CD8-positive, alpha-beta memory T cell (primary cell): ENCODE results near the gene SETDB2. TPM values are rescaled to one million over a fixed set of nuclear protein-coding genes. Genes with fewer than 3 reads are reported as not detected.

Source experiments
- CTCF ChIA-PET: fragments of 350-600 bp; sonication (Branson Sonifier 250); formaldehyde crosslinking; loops from one replicate; lab custom pipeline; 2021; ENCODE audit warnings: antibody characterized with exemption; lab: Charles Lee
- POLR2A ChIA-PET: fragments of 350-600 bp; sonication (Branson Sonifier 250); formaldehyde crosslinking; loops from one replicate; lab custom pipeline; 2021; ENCODE audit warnings: antibody characterized with exemption; lab: Charles Lee
- DNase-seq, 5 donors: peaks; one replicate each; pipeline versions ENCODE4 v3.0.0 to v3.0.0-alpha.2; 2020 to 2022; ENCODE audit warnings: mixed read lengths in 1 of 5
- H3K27ac ChIP-seq: one replicate; pipeline ENCODE4 v1.7.0; 2013; ENCODE audit warnings: low read depth, mild to moderate bottlenecking, low read length, moderate library complexity
- H3K27me3 ChIP-seq: 2 replicates; pipeline ENCODE4 v1.7.0; 2013; ENCODE audit warnings: low read length, mild to moderate bottlenecking; ENCODE audit not compliant: insufficient read depth, poor library complexity, severe bottlenecking
- H3K36me3 ChIP-seq: 2 replicates; pipeline ENCODE4 v1.7.0; 2013; ENCODE audit warnings: mild to moderate bottlenecking, low read length, moderate library complexity; ENCODE audit not compliant: insufficient read depth
- H3K4me1 ChIP-seq: 2 replicates; pipeline ENCODE4 v1.7.0; 2013; ENCODE audit warnings: mild to moderate bottlenecking, low read length, moderate library complexity; ENCODE audit not compliant: insufficient read depth
- H3K4me3 ChIP-seq: 2 replicates; pipeline ENCODE4 v1.7.0; 2013; ENCODE audit warnings: mild to moderate bottlenecking, low read length
- H3K9me3 ChIP-seq: 2 replicates; pipeline ENCODE4 v1.7.0; 2013; ENCODE audit warnings: mild to moderate bottlenecking, low read length
- H3K27ac Mint-ChIP-seq, 8 donors: one replicate each; pipeline ENCODE4 v1.8.0; 2020 to 2021; ENCODE audit warnings: mixed read lengths in 8 of 8, mild to moderate bottlenecking in 6 of 8, inconsistent platforms in 3 of 8, moderate library complexity in 3 of 8
- H3K27me3 Mint-ChIP-seq, 2 donors: one replicate each; pipeline ENCODE4 v1.8.0; 2020 to 2021; ENCODE audit warnings: mixed read lengths in 2 of 2, mild to moderate bottlenecking in 1 of 2, moderate library complexity in 1 of 2
- H3K36me3 Mint-ChIP-seq, 3 donors: one replicate each; pipeline ENCODE4 v1.8.0; 2020 to 2021; ENCODE audit warnings: mixed read lengths in 3 of 3, inconsistent platforms in 1 of 3, mild to moderate bottlenecking in 1 of 3
- H3K4me1 Mint-ChIP-seq, 3 donors: one replicate each; pipeline ENCODE4 v1.8.0; 2020 to 2021; ENCODE audit warnings: mixed read lengths in 3 of 3, inconsistent platforms in 1 of 3, mild to moderate bottlenecking in 1 of 3
- H3K4me3 Mint-ChIP-seq, 7 donors: one replicate each; pipeline ENCODE4 v1.8.0; 2020 to 2021; ENCODE audit warnings: mixed read lengths in 7 of 7, mild to moderate bottlenecking in 6 of 7, moderate library complexity in 4 of 7, inconsistent platforms in 2 of 7
- H3K9me3 Mint-ChIP-seq, 5 donors: one replicate each; pipeline ENCODE4 v1.8.0; 2020 to 2022; ENCODE audit warnings: mixed read lengths in 5 of 5, mild to moderate bottlenecking in 3 of 5, moderate library complexity in 2 of 5, inconsistent platforms in 1 of 5
- polyA plus RNA-seq: library from polyadenylated mRNA; unstranded; fragments of 300-500 nt; fragmentation: Illumina TruSeq; gene quantifications from one replicate; pipeline ENCODE4 v1.2.3, GENCODE V29; 2021
- total RNA-seq, 2 experiments: library from RNA; stranded (reverse); gene quantifications; one replicate each; pipeline ENCODE4 v1.2.3, GENCODE V29; 2021

SETDB2 gene
- total and polyA plus RNA-seq, 3 experiments from 2014 or later: 11.2 to 13.4 (median 13.1) TPM

- Mint-ChIP-seq H3K36me3 (peaks cover 8 to 17% (median 11%) of the 10 kb centered on the region in 3 donors), H3K27ac (no peak overlapping the region), H3K9me3 (no peaks in the 10 kb centered on the region), H3K27me3 (no peaks in the 10 kb centered on the region), H3K4me3 (no peak overlapping the region), H3K4me1 (no peaks in the 10 kb centered on the region)
- DNase-seq: no peak
- CTCF ChIA-PET: no interaction called here
- Histone ChIP-seq H3K27me3 (no peaks in the 10 kb centered on the region), H3K4me1 (no peaks in the 10 kb centered on the region), H3K9me3 (no peaks in the 10 kb centered on the region), H3K27ac (no peak overlapping the region), H3K4me3 (no peak overlapping the region), H3K36me3 (no peaks in the 10 kb centered on the region)
- POLR2A ChIA-PET: no interaction called here
These were observed 7.2 kb upstream of the SETDB2 start for GRCh38 chr13:49436890-49437289.

GRCh38 chr13:49437705-49438104 is 6.4 kb upstream of the SETDB2 start:
- Mint-ChIP-seq H3K4me1 (peaks cover under 1 to 5% (median 2%) of the 10 kb centered on the region in 3 donors), H3K9me3 (no peaks in the 10 kb centered on the region), H3K36me3 (peaks cover 8 to 10% (median 10%) of the 10 kb centered on the region in 3 donors), H3K27me3 (no peaks in the 10 kb centered on the region), H3K4me3 (no peak overlapping the region), H3K27ac (no peak overlapping the region)
- ChIA-PET CTCF (no interaction called here), POLR2A (no interaction called here)
- Histone ChIP-seq H3K27ac (no peak overlapping the region), H3K9me3 (no peaks in the 10 kb centered on the region), H3K36me3 (no peaks in the 10 kb centered on the region), H3K4me1 (no peaks in the 10 kb centered on the region), H3K27me3 (no peaks in the 10 kb centered on the region), H3K4me3 (no peak overlapping the region)
- DNase-seq: no peak

GRCh38 chr13:49439609-49440008 is 4.5 kb upstream of the SETDB2 start:
- no peaks in the 10 kb centered on the region for H3K36me3 ChIP-seq
- Mint-ChIP-seq H3K27me3 (peaks cover 0 to 3% of the 10 kb centered on the region in 2 donors), H3K36me3 (peaks cover 0 to 10% (median 2%) of the 10 kb centered on the region in 3 donors), H3K4me1 (peaks cover 14 to 18% (median 14%) of the 10 kb centered on the region in 3 donors), H3K9me3 (peaks cover 0 to 2% (median 0%) of the 10 kb centered on the region in 5 donors), H3K4me3 (no peak overlapping the region), H3K27ac (no peak overlapping the region)
- ChIA-PET POLR2A (no interaction called here), CTCF (no interaction called here)
- peaks cover 8% of the 10 kb centered on the region for H3K4me1 ChIP-seq
- no peaks in the 10 kb centered on the region for H3K27me3 ChIP-seq
- no peaks in the 10 kb centered on the region for H3K9me3 ChIP-seq
- H3K4me3 ChIP-seq: no peak overlapping the region
- DNase-seq: no peak
- no peak overlapping the region for H3K27ac ChIP-seq

GRCh38 chr13:49441312-49441711 is 2.8 kb upstream of the SETDB2 start:
- Histone ChIP-seq H3K9me3 (no peaks in the 10 kb centered on the region), H3K27ac (no peak overlapping the region), H3K4me1 (peaks cover 17% of the 10 kb centered on the region), H3K27me3 (no peaks in the 10 kb centered on the region), H3K36me3 (no peaks in the 10 kb centered on the region), H3K4me3 (no peak overlapping the region)
- POLR2A ChIA-PET: no interaction called here
- Mint-ChIP-seq H3K27ac (no peak overlapping the region), H3K36me3 (peaks cover 0 to 17% (median 2%) of the 10 kb centered on the region in 3 donors), H3K4me1 (peaks cover 25 to 35% (median 31%) of the 10 kb centered on the region in 3 donors), H3K4me3 (no peak overlapping the region), H3K27me3 (peaks cover 0 to 3% of the 10 kb centered on the region in 2 donors), H3K9me3 (peaks cover 0 to 2% (median 0%) of the 10 kb centered on the region in 5 donors)
- CTCF ChIA-PET: no interaction called here
- no peak for DNase-seq

GRCh38 chr13:49441846-49442245 is 2.2 kb upstream of the SETDB2 start:
- peaks cover 22% of the 10 kb centered on the region for H3K4me1 ChIP-seq
- H3K9me3 ChIP-seq: no peaks in the 10 kb centered on the region
- Mint-ChIP-seq H3K27ac (peak overlapping the region in 1 of 8 donors; percentile 48), H3K4me3 (peak overlapping the region in 1 of 7 donors; percentile 57), H3K9me3 (peaks cover 0 to 2% (median 0%) of the 10 kb centered on the region in 5 donors), H3K4me1 (peaks cover 30 to 40% (median 36%) of the 10 kb centered on the region in 3 donors), H3K27me3 (peaks cover 0 to 3% of the 10 kb centered on the region in 2 donors), H3K36me3 (peaks cover 0 to 17% (median 2%) of the 10 kb centered on the region in 3 donors)
- ChIA-PET CTCF (no interaction called here), POLR2A (interaction anchor here (0.9 kb wide), 1 partner anchor 12 kb away, joined by 8 read pairs; no protein-coding TSS in a partner anchor)
- no peaks in the 10 kb centered on the region for H3K27me3 ChIP-seq
- no peak for DNase-seq
- H3K36me3 ChIP-seq: no peaks in the 10 kb centered on the region
- H3K4me3 ChIP-seq: no peak overlapping the region
- no peak overlapping the region for H3K27ac ChIP-seq

GRCh38 chr13:49443357-49443703 is 744 bp upstream of the SETDB2 start:
- no peaks in the 10 kb centered on the region for H3K36me3 ChIP-seq
- peaks cover 41 to 55% (median 51%) of the 10 kb centered on the region in 3 donors for H3K4me1 Mint-ChIP-seq

GRCh38 chr13:49444524-49445395 is 686 bp downstream of the SETDB2 start:
- Mint-ChIP-seq H3K27ac (peak overlapping the region; percentile 89 to 99 (median 97)), H3K36me3 (peaks cover 0 to 18% (median 3%) of the 10 kb centered on the region in 3 donors), H3K4me1 (peaks cover 52 to 69% (median 65%) of the 10 kb centered on the region in 3 donors), H3K27me3 (peaks cover 0 to 3% of the 10 kb centered on the region in 2 donors), H3K4me3 (peak overlapping the region; percentile 90 to 99 (median 95)), H3K9me3 (peaks cover 0 to 2% (median 0%) of the 10 kb centered on the region in 5 donors)
- CTCF ChIA-PET: interaction anchor here (0.9 to 4.1 kb wide), 10 partner anchors 9 to 349 kb away, joined by 3 to 19 read pairs (median 4); partner anchors contain the start of gene PHF11
- H3K4me3 ChIP-seq: peak overlapping the region; percentile 78
- H3K27ac ChIP-seq: peak overlapping the region; percentile 73
- POLR2A ChIA-PET: interaction anchor here (0.8 to 3.6 kb wide), 13 partner anchors 9 to 348 kb away, joined by 3 to 67 read pairs (median 5); partner anchors contain the start of genes EBPL, KPNA3, PHF11 and RCBTB1
- H3K36me3 ChIP-seq: no peaks in the 10 kb centered on the region
- peak; percentile 3 to 61 (median 33) for DNase-seq
- no peaks in the 10 kb centered on the region for H3K9me3 ChIP-seq
- no peaks in the 10 kb centered on the region for H3K27me3 ChIP-seq
- H3K4me1 ChIP-seq: peaks cover 50% of the 10 kb centered on the region

More at GRCh38 chr13:49443357-49443703, 744 bp upstream of the SETDB2 start:
- peaks cover 37% of the 10 kb centered on the region for H3K4me1 ChIP-seq
- H3K4me3 ChIP-seq: peak overlapping the region; percentile 96
- H3K27ac ChIP-seq: peak overlapping the region; percentile 93
- ChIA-PET CTCF (interaction anchor here (0.9 to 4.1 kb wide), 6 partner anchors 10 to 248 kb away, joined by 3 to 19 read pairs (median 4); partner anchors contain the start of gene PHF11), POLR2A (interaction anchor here (0.7 to 3.6 kb wide), 15 partner anchors 11 to 467 kb away, joined by 3 to 67 read pairs (median 5); partner anchors contain the start of genes EBPL, FNDC3A, PHF11 and RCBTB1)
- no peak for DNase-seq
- Mint-ChIP-seq H3K27me3 (peaks cover 0 to 3% of the 10 kb centered on the region in 2 donors), H3K4me3 (peak overlapping the region; percentile 90 to 99 (median 95)), H3K9me3 (peaks cover 0 to 2% (median 0%) of the 10 kb centered on the region in 5 donors), H3K27ac (peak overlapping the region; percentile 89 to 99 (median 99)), H3K36me3 (peaks cover 0 to 17% (median 2%) of the 10 kb centered on the region in 3 donors)
- no peaks in the 10 kb centered on the region for H3K27me3 ChIP-seq
- no peaks in the 10 kb centered on the region for H3K9me3 ChIP-seq
